HepG2 (cell line): ENCODE measurements around the gene TADA2B. TPM values are rescaled to one million over a fixed set of nuclear protein-coding genes. Genes with fewer than 3 reads are reported as not detected.
A peak's percentile ranks its signal among the peaks of the same experiment; 100 is the strongest.

ENCODE experiments used
- NFYB ChIP-seq: sonication (generic); formaldehyde crosslinking; IDR thresholded peaks from 2 replicates; pipeline ENCODE4 v1.4.0; 2020; ENCODE audit warnings: missing genetic modification reagents
- NR3C1 ChIP-seq: sonication (generic); formaldehyde crosslinking; IDR thresholded peaks from 2 replicates; pipeline ENCODE4 v1.4.0; 2020; ENCODE audit warnings: missing genetic modification reagents
- SRSF9 ChIP-seq: fragments of 200-400 bp; formaldehyde crosslinking; IDR thresholded peaks from 2 replicates; pipeline ENCODE4 v1.6.1; 2018; ENCODE audit warnings: borderline replicate concordance, mild to moderate bottlenecking, low read depth, low read length; ENCODE audit not compliant: insufficient read depth, poor library complexity, severe bottlenecking
- THYN1 ChIP-seq: sonication (generic); formaldehyde crosslinking; IDR thresholded peaks from 2 replicates; pipeline ENCODE4 v1.8.1; 2023; ENCODE audit warnings: low read depth, mild to moderate bottlenecking, moderate library complexity, missing genetic modification reagents, borderline replicate concordance
- ZMYM3 ChIP-seq: sonication (generic); formaldehyde crosslinking; IDR thresholded peaks from 2 replicates; pipeline ENCODE4 v1.5.1; 2020; ENCODE audit warnings: mild to moderate bottlenecking, missing genetic modification reagents
- ZNF101 ChIP-seq: sonication (generic); formaldehyde crosslinking; IDR thresholded peaks from 2 replicates; pipeline ENCODE4 v1.4.0; 2020; ENCODE audit warnings: mild to moderate bottlenecking, low read depth, missing genetic modification reagents, borderline replicate concordance
- ZNF747 ChIP-seq: sonication (generic); formaldehyde crosslinking; IDR thresholded peaks from 2 replicates; pipeline ENCODE4 v1.8.1; 2023; ENCODE audit warnings: missing genetic modification reagents, mild to moderate bottlenecking, borderline replicate concordance
- polyA plus RNA-seq, 8 experiments: library from polyadenylated mRNA; depleted of rRNA in 3 of 8; stranded (reverse) in 7 of 8; unstranded in 1 of 8; fragments of >200 nt; fragmentation: Illumina TruSeq in 4 of 8; extraction: Trizol in 4 of 8; gene quantifications; 2 replicates each; pipeline versions ENCODE4 v1.2.1 to v1.2.3, GENCODE V29; 2011 to 2016; ENCODE audit warnings: low read depth in 4 of 8, missing spikeins in 1 of 8, mixed read lengths in 1 of 8; ENCODE audit not compliant: insufficient read depth in 1 of 8
- total RNA-seq, 5 experiments: library from RNA; depleted of rRNA; stranded (reverse); fragments of >200 nt; fragmentation: Illumina TruSeq; extraction: Trizol; gene quantifications; 2 replicates each; pipeline ENCODE4 v1.2.3, GENCODE V29; 2016; ENCODE audit warnings: low read depth in 1 of 5
- TF ChIP-seq, protein P1 (sequence below): IDR thresholded peaks from 2 replicates; pipeline ENCODE4 v1.6.1; 2016; ENCODE audit warnings: low read depth, control low read depth
- TF ChIP-seq, protein P2 (sequence below): sonication (generic); formaldehyde crosslinking; IDR thresholded peaks from 2 replicates; pipeline ENCODE4 v1.5.1; 2020; ENCODE audit warnings: missing genetic modification reagents, mild to moderate bottlenecking, borderline replicate concordance
- TF ChIP-seq, protein P3 (sequence below): IDR thresholded peaks from 2 replicates; pipeline ENCODE4 v1.6.1; 2016; ENCODE audit warnings: missing genetic modification reagents, missing compliant biosample characterization
- TF ChIP-seq, protein P4 (sequence below): sonication (generic); formaldehyde crosslinking; conservative IDR thresholded peaks from 2 replicates; pipeline ENCODE4 v1.4.0; 2020; ENCODE audit warnings: missing genetic modification reagents
- TF ChIP-seq, protein P5 (sequence below): sonication (generic); formaldehyde crosslinking; IDR thresholded peaks from 2 replicates; pipeline ENCODE4 v1.4.0; 2020; ENCODE audit warnings: mild to moderate bottlenecking, missing genetic modification reagents
- TF ChIP-seq, protein P6 (sequence below), 2 experiments: sonication (generic) in 1 of 2; formaldehyde crosslinking in 1 of 2; IDR thresholded peaks; 2 replicates each; pipeline versions ENCODE4 v1.5.1 to v1.6.1; 2011 to 2020; ENCODE audit warnings: borderline replicate concordance in 1 of 2, low read depth in 1 of 2, low read length in 1 of 2, mild to moderate bottlenecking in 1 of 2, missing genetic modification reagents in 1 of 2, moderate library complexity in 1 of 2

The TADA2B gene
- total and polyA plus RNA-seq, 2 of the 13 experiments (the other 11 are each of a cell fraction or from before 2014, with no cell fraction given) = 4.6 to 8.9 TPM

DNA sequence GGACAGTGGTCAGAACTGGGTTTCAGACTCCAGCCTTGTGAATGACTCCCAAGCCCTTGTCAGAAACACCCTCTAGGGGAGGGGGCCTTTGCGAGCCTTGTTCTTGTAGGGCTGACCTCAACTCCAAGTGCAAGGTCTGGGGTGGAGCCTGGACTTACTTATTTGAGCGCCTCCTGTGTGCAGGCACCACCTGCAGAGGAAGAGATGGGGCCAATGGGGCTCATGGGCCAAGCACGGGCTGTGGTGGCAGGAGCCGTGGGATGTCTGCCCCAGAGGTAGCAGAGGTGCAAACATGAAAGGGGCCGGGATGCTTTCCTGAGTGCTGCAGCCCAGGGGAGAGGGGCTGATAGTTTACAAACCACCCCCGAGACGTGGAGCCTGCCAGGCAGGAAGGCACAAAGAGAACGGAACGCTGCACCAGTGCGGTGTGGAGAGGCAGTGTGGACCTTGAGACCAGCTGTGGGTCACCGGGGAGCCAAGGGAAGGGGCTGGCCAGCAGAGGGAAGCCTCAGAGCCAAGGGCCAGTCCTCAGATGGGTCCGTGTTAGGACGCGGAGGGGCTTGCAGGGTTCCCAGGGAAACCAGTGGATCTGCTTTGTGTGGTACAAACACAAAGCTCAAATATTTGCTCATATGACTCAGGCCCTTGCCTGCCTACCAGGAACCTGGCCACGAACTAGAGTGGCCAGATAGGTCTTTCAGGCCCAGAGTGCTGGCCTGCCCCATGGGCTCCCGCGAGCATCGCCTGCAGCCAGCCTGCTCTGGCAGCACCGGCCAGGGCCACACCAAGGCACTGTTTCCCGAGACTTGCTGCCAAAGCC lies 8.7 kb upstream of the TADA2B start (continued):
- TF ChIP-seq, protein P1, sequence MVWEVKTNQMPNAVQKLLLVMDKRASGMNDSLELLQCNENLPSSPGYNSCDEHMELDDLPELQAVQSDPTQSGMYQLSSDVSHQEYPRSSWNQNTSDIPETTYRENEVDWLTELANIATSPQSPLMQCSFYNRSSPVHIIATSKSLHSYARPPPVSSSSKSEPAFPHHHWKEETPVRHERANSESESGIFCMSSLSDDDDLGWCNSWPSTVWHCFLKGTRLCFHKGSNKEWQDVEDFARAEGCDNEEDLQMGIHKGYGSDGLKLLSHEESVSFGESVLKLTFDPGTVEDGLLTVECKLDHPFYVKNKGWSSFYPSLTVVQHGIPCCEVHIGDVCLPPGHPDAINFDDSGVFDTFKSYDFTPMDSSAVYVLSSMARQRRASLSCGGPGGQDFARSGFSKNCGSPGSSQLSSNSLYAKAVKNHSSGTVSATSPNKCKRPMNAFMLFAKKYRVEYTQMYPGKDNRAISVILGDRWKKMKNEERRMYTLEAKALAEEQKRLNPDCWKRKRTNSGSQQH (CRISPR knock-in tag) = peak; percentile 80; the same call in 1 of the 2 replicates
- TF ChIP-seq, protein P2, sequence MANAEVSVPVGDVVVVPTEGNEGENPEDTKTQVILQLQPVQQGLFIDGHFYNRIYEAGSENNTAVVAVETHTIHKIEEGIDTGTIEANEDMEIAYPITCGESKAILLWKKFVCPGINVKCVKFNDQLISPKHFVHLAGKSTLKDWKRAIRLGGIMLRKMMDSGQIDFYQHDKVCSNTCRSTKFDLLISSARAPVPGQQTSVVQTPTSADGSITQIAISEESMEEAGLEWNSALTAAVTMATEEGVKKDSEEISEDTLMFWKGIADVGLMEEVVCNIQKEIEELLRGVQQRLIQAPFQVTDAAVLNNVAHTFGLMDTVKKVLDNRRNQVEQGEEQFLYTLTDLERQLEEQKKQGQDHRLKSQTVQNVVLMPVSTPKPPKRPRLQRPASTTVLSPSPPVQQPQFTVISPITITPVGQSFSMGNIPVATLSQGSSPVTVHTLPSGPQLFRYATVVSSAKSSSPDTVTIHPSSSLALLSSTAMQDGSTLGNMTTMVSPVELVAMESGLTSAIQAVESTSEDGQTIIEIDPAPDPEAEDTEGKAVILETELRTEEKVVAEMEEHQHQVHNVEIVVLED (CRISPR knock-in tag) = 0 out of 2 replicates have a peak, but pooled peaks have one; percentile 40
- TF ChIP-seq, protein P3, sequence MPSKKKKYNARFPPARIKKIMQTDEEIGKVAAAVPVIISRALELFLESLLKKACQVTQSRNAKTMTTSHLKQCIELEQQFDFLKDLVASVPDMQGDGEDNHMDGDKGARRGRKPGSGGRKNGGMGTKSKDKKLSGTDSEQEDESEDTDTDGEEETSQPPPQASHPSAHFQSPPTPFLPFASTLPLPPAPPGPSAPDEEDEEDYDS (CRISPR knock-in tag) = peak; percentile 14; the same call in 1 of the 2 replicates
- TF ChIP-seq NR3C1 = no peak
- no peak for TF ChIP-seq SRSF9
- 0 out of 2 replicates have a peak, but pooled peaks have one; percentile 48 for TF ChIP-seq ZNF101 (CRISPR knock-in tag)
- TF ChIP-seq ZNF747 (CRISPR knock-in tag) = peak; percentile 75; the same call in 1 of the 2 replicates
- TF ChIP-seq, protein P4, sequence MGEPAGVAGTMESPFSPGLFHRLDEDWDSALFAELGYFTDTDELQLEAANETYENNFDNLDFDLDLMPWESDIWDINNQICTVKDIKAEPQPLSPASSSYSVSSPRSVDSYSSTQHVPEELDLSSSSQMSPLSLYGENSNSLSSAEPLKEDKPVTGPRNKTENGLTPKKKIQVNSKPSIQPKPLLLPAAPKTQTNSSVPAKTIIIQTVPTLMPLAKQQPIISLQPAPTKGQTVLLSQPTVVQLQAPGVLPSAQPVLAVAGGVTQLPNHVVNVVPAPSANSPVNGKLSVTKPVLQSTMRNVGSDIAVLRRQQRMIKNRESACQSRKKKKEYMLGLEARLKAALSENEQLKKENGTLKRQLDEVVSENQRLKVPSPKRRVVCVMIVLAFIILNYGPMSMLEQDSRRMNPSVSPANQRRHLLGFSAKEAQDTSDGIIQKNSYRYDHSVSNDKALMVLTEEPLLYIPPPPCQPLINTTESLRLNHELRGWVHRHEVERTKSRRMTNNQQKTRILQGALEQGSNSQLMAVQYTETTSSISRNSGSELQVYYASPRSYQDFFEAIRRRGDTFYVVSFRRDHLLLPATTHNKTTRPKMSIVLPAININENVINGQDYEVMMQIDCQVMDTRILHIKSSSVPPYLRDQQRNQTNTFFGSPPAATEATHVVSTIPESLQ = no peak
- TF ChIP-seq, protein P5, sequence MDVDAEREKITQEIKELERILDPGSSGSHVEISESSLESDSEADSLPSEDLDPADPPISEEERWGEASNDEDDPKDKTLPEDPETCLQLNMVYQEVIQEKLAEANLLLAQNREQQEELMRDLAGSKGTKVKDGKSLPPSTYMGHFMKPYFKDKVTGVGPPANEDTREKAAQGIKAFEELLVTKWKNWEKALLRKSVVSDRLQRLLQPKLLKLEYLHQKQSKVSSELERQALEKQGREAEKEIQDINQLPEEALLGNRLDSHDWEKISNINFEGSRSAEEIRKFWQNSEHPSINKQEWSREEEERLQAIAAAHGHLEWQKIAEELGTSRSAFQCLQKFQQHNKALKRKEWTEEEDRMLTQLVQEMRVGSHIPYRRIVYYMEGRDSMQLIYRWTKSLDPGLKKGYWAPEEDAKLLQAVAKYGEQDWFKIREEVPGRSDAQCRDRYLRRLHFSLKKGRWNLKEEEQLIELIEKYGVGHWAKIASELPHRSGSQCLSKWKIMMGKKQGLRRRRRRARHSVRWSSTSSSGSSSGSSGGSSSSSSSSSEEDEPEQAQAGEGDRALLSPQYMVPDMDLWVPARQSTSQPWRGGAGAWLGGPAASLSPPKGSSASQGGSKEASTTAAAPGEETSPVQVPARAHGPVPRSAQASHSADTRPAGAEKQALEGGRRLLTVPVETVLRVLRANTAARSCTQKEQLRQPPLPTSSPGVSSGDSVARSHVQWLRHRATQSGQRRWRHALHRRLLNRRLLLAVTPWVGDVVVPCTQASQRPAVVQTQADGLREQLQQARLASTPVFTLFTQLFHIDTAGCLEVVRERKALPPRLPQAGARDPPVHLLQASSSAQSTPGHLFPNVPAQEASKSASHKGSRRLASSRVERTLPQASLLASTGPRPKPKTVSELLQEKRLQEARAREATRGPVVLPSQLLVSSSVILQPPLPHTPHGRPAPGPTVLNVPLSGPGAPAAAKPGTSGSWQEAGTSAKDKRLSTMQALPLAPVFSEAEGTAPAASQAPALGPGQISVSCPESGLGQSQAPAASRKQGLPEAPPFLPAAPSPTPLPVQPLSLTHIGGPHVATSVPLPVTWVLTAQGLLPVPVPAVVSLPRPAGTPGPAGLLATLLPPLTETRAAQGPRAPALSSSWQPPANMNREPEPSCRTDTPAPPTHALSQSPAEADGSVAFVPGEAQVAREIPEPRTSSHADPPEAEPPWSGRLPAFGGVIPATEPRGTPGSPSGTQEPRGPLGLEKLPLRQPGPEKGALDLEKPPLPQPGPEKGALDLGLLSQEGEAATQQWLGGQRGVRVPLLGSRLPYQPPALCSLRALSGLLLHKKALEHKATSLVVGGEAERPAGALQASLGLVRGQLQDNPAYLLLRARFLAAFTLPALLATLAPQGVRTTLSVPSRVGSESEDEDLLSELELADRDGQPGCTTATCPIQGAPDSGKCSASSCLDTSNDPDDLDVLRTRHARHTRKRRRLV (CRISPR knock-in tag) = no peak
- TF ChIP-seq ZMYM3 (CRISPR knock-in tag) = peak; percentile 54; the same call in 1 of the 2 replicates
- no peak for TF ChIP-seq THYN1 (CRISPR knock-in tag)
- peak; percentile 26; the same call in 1 of the 2 replicates for TF ChIP-seq NFYB (CRISPR knock-in tag)
- TF ChIP-seq, protein P6, sequence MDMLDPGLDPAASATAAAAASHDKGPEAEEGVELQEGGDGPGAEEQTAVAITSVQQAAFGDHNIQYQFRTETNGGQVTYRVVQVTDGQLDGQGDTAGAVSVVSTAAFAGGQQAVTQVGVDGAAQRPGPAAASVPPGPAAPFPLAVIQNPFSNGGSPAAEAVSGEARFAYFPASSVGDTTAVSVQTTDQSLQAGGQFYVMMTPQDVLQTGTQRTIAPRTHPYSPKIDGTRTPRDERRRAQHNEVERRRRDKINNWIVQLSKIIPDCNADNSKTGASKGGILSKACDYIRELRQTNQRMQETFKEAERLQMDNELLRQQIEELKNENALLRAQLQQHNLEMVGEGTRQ (IDR thresholded peaks at IDR 0.05; ENCODE audit: low read depth, low read length) = no peak
- TF ChIP-seq, protein P6 (CRISPR knock-in tag; IDR thresholded peaks at IDR 0.05; ENCODE audit: borderline replicate concordance) = no peak
